HG03432 (cell line): Measurements from ENCODE around the gene ZFP92.
"Not testable (repeated sequence)": the region's sequence is repeated elsewhere in the genome, so short reads cannot be mapped to it uniquely, and the experiment has no call there.

Experiments
- ATAC-seq: cut with Tn5 transposase; IDR thresholded peaks from one replicate; pipeline ENCODE4 v1.9.1; 2021; ENCODE audit warnings: mild to moderate bottlenecking, moderate library complexity; ENCODE audit not compliant: unreplicated experiment

ZFP92 gene

DNA sequence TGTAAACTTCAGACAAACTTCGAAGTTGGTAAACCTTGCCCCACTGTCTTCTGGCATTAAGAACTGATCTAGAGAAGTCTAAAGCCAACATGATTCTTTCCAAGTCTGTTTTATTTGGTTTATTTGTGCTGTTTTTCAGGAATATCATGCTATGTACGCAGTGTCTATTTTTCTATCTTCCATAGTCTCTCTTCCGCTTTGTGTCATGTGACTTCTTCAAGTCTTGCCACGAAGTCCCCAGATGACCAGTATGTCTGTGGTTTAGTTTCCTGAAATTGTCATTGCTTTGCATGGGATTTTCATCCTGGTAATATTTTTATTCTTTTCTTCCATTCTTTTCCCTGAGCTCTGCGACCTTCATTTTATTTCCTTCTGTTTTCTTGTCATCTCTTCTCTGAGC, 25.2 kb upstream of the ZFP92 start:
- no peak for ATAC-seq

DNA sequence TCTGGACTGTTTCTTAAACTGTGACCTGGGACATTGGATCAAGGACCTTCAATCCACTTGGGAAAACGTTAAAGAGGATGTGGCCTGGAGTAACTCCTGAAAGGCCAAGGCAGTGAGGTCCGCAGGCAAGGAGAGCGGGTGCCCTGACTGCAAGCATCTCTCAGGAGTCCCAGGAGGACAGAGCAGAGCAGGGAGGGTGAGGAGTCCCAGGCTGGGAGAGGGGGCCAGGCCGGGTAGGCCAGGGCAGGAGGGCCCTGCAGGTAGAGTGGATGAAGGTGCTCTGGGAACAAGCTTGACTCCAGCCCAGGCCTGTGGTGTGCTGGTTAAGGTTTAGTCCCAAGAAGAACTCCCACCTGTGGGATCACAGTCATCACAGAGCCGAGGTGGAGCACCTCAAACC, 23.9 kb upstream of the ZFP92 start:
- no peak for ATAC-seq

DNA sequence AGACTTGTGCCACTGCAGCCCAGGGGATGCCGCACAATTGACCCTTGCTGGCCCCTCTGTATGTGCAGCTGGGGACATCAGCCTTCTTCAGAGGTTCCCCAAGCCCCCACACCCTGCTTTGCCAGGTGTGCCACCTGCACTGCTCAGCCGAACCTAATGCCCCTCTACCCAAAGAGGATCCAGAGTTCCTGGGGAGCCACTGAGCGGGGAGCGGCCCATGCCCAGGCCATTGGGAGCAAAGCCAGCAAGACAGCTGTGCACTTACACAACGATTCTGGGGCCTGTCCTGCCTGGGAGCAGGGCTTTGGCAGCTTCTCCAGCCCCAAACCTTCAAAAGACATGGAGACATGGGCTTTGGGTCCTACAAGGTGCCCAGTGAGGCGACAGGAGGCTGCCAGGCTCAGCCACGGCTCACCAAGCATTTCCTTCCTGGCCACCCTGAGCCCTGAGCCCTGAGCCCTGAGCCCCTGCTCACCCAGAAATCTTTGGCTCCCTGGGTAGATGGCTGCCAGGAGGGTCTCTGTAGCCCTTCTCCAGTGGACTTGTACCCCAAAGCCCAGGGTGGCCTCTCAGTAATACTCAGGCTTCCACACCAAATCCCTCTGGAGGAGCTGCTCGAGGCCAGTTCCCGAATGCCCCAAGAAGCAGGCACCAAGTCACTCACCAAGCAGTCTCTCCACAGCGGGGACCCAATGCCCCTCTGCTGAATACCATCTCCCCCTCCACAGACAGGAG, 23.1 kb upstream of the ZFP92 start:
- no peak for ATAC-seq

DNA sequence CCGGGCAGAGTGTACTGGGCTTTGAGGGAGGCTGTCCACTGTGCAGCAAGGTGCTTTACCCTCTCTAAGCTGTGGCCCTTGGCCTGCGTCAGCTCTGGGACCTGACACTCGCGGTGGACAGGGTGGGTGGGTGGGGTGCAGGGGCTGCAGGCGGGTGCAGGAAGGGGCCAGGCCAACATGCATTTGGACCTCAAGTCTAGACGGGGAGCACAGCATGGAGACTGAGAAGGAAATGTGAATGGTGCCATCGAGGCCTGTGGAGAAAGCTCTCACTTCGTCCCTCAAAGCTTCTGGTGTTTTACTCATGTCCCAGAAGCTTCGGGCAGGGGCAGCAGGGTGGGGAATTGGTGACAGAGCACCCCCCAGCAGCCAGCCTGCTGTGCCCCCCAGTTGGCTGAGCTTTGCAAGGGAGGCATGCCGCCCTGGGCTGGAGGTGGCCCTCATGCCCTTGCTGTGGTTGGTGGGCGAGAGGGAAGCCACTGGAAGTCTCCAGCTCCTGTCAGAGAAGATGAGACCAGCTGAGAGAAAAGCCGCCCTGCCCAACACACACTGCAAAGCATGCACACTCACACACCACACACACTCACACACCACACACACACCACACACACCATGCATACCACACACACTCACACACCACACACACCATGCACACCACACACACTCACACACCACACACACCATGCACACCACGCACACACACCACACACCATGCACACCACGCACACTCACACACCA, 22.4 kb upstream of the ZFP92 start:
- no peak for ATAC-seq

DNA sequence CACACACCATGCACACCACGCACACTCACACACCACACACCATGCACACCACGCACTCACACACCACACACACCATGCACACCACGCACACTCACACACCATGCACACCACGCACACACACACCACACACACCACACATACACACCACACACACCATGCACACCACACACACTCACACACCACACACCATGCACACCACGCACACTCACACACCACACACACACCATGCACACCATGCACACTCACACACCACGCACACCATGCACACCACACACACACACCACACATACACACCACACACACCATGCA, 21.9 kb upstream of the ZFP92 start:
- ATAC-seq, result not testable (repeated sequence)

DNA sequence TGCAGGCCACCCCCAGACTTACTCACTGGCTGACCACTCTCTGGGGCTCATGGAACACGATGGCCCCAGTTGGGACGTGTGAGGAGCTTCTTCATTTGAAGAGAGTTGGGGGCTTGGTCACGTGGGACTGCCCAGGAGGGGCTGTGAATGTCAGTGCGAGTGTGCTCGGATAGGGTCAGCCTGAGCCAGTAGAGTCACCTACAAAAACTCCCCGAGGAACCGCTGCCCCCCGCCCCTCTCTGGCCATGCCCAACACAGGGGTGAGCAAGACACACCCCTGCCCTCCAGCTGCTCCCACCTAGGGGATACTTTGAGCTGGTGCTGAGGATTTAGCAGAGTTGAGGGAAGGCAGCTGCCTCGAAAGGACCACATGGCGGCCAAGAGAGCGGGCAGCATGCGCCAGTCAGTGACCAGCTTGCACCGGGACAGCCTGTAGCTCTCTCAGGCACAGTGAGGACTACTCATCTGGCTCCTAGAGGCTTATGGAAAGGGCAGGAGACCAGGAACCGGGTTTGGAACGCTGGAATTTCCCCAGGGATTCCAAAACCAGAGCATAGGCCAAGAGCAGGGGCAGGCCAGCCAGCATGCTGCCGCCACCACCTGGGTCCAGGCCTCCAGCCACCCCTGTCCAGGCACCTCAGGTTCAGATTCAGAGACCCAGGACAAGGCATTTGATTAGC, 18.5 kb upstream of the ZFP92 start:
- ATAC-seq, result no peak

DNA sequence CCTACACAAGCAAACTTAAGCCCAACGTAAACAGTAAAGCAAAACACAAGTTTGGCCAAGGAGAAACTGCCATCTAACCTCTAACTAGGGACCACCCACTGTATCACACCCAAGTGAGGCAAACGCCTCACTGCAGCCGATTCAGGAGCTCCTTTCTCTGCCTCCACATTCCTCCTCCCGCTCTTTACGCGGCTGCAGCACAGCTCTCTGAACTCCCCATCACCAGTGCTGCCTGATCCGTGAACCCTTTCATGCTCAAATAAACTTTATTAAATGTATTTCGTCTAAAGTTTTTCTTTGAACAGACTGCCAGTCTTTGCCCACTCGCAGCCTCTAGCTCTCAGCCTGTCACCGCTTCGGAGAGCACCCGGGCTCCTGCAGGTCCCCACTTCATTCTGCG, 16.7 kb upstream of the ZFP92 start:
- ATAC-seq, result no peak

DNA sequence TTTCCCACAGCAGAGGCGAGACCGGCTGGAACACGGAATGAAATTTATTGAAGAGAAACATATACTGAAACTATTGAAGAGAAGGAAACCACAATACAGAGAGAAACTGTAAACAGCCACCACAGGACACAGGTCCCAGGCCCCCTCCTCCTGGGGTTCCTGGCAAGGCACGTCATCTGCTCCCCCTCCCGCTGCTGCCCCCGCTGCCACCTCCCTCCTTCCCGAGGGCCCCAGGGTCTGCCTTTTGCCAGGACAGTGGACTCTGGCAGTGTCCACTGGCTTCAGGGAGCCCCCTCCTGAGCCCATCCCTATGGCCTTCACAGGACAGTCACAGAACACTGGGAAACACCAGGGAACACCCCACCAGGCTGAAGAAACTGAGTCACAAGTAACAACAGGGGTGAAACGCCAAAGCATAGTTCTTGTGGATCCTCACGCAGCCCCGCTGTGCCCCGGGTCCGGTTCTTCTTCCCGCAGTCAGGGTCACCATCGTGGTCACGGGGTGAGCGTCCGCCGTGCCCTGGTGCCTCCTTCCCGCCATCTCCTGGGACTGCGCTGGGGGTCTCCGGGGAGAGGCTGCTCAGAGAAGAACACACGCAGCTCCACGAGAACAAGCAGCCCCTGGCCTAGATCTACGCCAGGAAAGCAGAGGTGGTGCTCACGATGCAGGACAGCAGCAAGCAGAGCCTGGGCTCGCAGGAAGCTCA, 15.5 kb upstream of the ZFP92 start:
- no peak for ATAC-seq

DNA sequence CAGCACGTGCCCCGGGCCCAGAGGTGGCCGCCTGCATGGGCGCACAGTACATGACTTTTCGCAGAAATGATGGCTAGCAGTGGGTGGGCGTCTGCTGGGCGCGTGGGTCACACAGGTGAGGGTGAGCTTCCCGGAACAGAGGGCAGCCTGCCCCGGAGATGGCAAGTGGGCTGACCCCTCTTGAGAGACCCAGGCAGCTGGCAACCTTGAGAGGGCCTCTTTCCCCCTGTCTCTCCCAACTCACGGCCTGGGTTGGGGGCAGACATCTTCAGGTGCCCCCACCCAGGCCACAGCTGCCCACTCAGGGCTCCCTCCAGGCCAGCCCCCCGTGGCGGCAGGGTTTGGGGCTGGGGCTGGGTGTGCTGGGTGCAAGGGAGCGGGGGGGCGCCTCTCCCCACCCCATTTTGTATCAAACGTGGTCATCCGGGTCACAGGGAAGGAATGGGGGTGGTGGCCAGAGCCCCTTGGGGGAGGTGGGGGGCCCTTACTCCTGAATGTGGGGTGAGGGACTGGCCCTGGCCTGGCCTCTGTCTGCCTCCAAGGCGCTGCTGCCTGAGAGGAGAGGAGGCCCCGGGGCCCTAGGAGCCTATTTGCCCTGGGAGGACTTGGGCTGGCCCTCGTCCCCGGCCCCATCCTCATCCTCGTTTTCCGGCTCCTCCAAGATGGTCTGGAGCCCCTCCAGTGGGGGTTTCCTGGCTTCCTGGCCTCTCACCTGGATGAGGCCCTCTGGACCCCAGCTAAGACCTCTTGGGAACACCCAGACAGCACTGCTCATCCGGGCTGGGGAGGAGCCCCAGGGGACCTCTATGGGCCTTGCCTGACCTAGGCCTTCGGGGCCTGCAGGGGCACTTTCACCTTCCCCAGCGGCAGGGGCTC, 14.7 kb upstream of the ZFP92 start:
- no peak for ATAC-seq

DNA sequence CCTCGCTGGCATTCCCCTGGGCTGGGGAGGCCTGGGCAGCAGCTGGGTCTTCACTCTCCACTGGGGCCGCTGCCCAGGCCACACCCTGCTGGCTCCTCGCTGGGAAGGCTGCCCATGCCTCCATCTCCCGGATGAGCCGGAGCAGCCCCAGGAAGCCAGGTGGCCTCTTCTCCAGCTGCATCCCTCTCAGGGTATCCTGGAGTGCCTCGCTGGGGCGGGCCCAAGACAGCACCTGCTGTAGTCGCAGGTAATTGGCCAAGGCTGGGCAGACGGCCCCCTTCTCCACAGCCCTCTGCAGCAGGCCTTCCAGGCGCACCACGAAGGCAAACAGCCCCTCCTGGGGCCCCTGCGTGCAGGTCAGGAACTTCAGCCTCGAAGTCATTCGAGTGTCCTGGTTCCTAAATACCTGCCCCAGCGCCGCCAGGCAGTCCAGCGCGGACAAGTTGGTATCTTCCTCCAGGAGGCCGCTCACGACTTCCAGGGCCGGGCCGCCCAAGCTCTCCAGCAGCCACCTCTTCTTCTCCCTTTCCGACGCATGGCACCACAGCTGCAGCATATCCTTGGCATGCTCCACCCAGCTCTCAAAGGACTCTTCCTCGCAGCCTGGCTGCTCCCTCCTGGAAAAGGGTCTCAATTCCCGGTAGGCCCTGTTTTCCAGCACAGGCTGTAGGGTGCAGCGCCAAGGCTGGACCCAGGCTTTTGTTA, 13.9 kb upstream of the ZFP92 start:
- ATAC-seq, result no peak

DNA sequence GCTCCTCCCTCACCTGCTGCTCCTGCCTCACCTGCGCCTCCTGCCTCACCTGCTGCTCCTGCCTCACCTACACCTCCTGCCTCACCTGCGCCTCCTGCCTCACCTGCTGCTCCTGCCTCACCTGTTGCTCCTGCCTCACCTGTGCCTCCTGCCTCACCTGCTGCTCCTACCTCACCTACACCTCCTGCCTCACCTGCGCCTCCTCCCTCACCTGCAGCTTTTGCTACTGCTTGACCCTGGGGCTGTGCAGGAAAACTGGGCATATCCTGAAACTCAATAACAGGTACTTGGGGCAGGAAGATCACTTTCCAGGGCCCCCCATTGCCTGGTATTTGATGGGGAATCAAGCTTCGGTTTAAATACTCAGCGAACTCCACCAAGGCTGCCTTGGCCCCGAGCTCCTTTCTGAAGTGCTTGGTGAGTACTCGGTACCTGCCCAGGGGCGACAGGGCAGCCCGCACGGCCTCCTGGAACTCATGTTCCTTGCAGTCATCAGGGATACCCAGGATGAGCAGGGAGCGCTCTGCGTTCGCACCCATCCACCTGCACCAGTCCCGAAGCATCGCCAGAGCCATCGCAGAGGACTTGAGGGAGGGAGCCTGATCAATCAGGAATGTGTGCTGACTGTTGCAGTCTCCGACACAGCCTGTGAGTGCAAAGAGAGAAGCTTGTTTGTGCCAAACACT, 12.9 kb upstream of the ZFP92 start:
- ATAC-seq, result no peak

DNA sequence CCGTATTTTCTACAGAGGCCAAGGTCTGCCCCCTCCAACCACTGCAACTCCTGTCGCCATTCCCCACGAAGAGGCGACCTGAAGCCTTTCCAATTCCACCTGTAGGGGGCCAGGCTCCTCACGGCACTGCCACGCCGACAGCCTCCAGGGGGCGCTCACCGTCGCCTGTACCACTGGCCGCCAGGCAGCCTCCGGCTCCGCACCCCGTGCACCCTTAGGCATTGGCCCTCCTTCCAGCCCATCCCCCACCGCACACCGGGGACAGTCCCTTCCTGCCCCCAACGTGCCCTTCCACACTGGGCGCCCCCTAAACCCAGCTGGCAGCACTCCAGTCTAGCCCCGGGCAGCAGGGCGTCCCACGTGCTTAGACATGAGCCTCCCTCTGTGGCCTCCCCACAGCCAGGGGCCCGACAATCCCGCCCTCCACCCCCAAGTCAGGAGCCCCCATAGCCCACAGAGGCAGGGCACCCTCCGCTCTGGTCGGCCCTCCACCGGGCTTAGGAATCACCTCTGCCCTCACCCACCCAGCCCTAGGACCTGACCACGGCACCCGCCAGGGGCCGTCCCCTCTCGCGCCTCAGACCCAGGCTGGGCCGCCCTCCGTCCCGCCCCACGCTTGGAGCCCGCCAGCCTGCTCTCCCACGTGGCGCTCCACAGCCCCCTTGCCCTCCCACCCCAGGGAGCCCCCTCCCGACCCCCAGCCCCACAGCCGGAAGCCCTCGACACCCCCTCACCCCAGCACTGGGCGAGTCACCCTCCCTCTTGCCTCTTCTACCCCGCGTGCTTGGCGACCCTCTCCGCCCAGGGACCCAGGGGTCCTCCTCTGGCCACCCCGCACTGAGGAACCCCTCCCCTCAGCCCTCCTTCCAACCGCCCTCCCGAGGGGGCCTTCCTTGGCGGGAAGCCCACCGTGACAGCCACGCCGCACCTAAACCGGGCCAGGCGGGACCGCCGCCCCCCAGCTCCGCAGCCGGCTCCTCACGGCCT, 10.8 kb upstream of the ZFP92 start:
- peak; percentile 67 for ATAC-seq

DNA sequence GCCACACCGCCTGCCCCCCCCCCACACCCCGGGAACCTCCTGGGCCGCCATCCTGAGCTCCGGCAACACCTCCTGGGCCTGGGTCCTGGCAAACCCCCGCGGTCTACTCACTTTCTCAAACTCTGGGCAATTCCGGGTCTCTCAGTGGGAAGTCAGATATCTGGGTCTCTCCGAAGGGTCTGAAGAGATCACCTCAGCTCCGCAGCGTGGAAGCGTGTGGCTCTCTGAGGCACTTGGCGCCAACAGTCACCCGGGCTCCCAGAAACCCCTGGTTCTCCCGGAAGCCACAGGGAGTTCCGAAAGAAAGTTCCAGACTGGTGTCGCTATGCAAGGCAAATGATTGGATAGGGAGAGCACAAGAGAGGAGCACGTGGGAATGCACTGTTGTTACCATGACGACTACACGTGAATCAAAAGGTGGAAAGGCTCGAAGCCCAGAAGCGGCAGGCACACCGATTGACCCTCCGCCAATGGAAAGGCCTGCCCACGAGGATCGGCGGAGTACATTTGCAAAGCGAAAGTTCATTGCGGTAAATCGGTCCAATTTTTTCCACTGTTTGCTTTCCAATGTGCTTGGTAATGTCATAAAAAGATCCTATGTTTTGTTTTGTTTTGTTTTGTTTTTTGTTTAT, 10.0 kb upstream of the ZFP92 start, which contains the start of gene PNMA6E:
Gene PNMA6E, minus strand, starts transcription at position 218 of the 632 bp plus-strand sequence. CDS start 2,501 bp downstream, outside the sequence.
- ATAC-seq, result no peak

DNA sequence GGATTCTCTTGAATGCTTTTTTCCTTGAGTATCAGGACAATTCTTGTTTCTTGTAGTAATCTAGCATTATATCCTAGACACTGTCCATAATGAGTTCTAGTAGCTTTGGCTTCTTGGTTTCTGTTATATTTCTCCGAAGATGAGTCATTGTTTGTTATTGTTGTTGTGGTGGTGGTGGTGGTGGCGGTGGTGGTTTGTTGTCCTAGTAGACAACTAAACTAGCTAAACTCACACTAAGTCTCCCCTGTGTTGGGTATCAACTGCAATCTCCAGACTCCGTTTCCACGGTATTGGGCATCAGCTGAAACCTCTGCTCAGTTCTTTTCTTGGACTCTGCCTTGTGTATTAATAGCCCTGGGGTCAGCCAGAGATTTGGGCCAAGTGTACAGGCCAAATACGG, 6.9 kb upstream of the ZFP92 start:
- not testable (repeated sequence) for ATAC-seq

DNA sequence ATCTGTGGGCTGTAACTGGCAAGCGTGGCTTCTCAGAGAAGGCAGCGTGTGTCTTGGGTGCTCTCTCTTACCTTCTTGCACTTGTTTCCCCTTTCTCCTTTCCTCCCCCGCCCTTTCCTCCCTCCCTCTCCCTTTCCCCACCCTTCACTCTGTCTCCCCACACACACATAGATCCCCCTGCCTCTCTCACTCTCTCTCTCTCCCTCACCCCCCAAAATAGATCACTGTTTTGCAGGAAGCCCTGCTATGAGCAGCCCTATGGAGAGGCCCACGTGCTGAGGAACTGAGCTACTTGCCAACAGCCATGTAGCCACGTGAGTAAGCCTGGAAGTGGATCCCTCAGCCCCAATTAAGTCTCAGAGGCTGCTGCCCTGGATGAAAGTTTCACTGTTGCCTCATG, 5.8 kb upstream of the ZFP92 start:
- no peak for ATAC-seq

DNA sequence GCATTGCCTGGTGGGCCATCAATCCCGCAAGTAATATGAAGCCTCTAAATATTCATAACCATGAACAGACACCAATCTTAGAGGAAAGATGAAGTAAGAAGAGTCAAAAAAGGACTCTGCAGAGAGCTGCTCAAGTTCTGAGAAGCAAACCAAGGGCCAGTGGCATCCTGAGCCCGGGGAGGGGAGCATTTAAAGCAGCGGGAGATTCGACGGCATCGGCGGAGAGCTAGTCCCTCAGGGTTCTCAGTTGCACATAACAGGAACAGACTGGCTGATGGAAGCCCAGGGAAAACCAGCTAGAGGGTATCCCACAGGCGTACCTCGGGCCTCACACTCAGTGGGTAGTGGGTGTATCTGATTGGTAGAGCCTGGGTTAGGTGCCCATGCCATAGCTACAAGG, 5.3 kb upstream of the ZFP92 start:
- no peak for ATAC-seq

DNA sequence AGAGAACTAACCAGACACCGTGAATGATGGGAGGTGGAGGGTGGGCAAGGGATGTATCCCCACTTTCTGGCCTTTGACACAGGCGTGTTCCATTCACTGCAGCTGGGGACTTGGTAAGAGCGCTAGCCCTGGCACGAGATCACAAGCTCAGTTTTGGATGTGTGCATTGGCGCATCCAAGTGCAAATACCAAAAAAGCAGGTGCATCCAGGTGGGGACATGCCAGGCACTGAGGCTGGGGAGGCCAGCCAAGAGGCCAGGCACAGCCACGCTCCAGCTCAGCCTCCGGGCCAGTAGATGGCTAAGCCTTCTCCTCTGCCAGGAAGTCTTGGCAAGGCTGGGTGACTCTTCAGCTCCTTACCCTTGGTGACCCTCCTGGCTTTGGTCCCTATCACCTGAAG, 4.4 kb upstream of the ZFP92 start:
- no peak for ATAC-seq

DNA sequence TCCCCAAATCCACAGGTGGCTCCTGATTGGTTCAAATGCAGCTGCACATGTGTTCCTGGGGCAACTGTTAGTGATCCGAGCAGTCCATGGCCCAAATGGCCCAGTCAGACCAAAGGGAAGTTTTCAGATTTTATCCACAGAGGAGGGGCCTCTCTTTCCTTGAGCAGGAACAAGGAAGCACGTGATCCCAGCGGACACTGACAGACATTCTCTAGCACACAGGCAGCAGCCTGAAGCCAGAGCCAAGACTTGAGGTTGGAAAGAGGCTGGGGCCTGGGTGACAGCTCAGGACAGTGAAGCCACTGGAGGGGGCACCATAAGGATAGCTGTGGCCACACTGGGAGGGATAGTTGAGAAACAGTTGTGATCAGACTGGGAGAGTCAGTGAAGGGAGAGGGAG, 3.5 kb upstream of the ZFP92 start:
- ATAC-seq, result no peak
